Esophagus squamous epithelium (tissue), 4 donors: ENCODE results near the gene PLAAT4.

Experiments
- CTCF ChIP-seq, 6 experiments: fragments of 450-650 bp in 4 of 6; fragments of 200-600 bp in 2 of 6; sonication (generic) in 2 of 6; IDR thresholded peaks; one replicate each; pipeline ENCODE4 v1.5.1; 2016 to 2019; ENCODE audit warnings: antibody characterized with exemption in 6 of 6, mild to moderate bottlenecking in 4 of 6, moderate library complexity in 4 of 6
- POLR2A ChIP-seq, 4 donors: fragments of 450-650 bp; IDR thresholded peaks; one replicate each; pipeline ENCODE4 v1.6.1; 2017; ENCODE audit warnings: antibody characterized with exemption in 4 of 4, mild to moderate bottlenecking in 4 of 4, moderate library complexity in 3 of 4

- TF ChIP-seq CTCF (IDR thresholded peaks at IDR 0.05) (no peak), POLR2A (IDR thresholded peaks at IDR 0.05) (no peak)
Observed at GRCh38 chr11:63569570-63569969, 33.0 kb downstream of the PLAAT4 start.
